Measurements from ENCODE around the gene PRKCA.

PRKCA gene

GRCh38 chr17:66400698-66401097 lies 98.3 kb downstream of the PRKCA start:
- no peak overlapping the region for H3K27ac ChIP-seq (ENCODE audit: low read depth, low read length)

DNA sequence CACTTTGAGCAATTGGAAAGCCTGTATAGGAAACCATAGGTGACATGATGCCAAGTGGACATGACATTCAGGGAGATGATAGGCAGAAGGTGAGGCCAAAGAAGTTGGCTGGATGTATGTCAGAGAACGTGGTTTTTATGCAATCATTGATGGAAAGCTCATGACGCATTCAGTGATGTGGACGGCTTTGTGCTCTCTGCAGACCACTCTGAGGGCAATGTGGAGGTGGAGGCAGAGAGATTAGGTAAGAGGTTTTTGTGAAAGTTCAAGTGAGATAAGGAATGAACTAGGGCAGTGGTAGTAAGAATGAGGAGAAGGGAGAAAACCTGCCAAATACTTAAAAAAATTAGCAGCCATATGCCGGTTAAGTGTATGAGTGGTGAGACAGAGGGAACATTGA lies 99.0 kb downstream of the PRKCA start:
- Histone ChIP-seq H3K79me2 (ENCODE audit: control insufficient read depth, insufficient read depth, low read length, unreplicated experiment) (peaks cover 83% of the 10 kb centered on the region), H3K4me3 (ENCODE audit: low read depth, low read length) (no peak overlapping the region), H3K4me1 (ENCODE audit: control insufficient read depth, insufficient read depth, low read length, unreplicated experiment) (peaks cover 26% of the 10 kb centered on the region), H3K27me3 (ENCODE audit: insufficient read depth, low read length) (no peaks in the 10 kb centered on the region), H2AFZ (ENCODE audit: low read length, unreplicated experiment) (no peak overlapping the region), H3K36me3 (ENCODE audit: insufficient read depth, low read length) (0 out of 2 replicates have a peak, but pooled peaks cover 3% of the 10 kb centered on the region), H3K27ac (ENCODE audit: low read depth, low read length) (no peak overlapping the region)

More at GRCh38 chr17:66400698-66401097, 98.3 kb downstream of the PRKCA start:
- Histone ChIP-seq H3K4me1 (ENCODE audit: control insufficient read depth, insufficient read depth, low read length, unreplicated experiment) (peaks cover 22% of the 10 kb centered on the region), H3K79me2 (ENCODE audit: control insufficient read depth, insufficient read depth, low read length, unreplicated experiment) (peaks cover 81% of the 10 kb centered on the region), H3K36me3 (ENCODE audit: insufficient read depth, low read length) (0 out of 2 replicates have a peak, but pooled peaks cover 3% of the 10 kb centered on the region), H3K27me3 (ENCODE audit: insufficient read depth, low read length) (no peaks in the 10 kb centered on the region), H2AFZ (ENCODE audit: low read length, unreplicated experiment) (no peak overlapping the region), H3K4me3 (ENCODE audit: low read depth, low read length) (no peak overlapping the region)

DNA sequence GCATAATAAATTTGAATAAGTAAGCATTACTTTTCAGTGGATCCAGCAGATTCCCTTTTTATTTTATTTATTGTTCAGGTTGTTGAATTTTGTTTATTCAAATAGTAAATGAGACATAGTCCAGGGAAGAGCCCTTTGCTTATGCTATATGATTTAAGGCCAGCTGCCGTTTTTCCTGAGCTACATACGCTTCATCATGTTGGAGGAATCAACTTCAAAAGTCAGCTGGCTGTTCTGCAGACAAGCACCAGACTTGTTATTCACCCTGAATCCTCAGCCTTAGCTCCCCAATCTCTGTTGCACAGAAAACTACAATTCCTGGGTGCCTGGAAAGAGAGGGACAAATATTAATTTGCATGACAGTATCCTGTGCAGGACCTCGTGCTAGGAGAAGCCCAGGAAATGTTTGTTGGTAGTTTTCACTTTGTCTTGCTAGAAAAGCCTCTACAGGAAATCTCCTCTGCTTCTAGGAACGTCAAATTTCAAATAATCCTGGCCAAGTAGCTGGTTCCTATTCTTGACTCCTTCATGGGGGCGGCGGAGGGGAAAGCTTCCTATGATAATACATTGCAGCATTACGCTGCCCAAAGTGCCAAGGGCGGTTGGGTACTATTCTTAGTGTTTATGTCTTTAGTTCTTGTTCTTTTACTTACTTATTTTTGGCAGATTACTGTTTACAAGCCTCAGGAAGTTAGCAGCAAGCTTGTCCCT lies 101.6 kb downstream of the PRKCA start:
- no peak overlapping the region for H2AFZ ChIP-seq (ENCODE audit: low read length, unreplicated experiment)
- no peaks in the 10 kb centered on the region for H3K27me3 ChIP-seq (ENCODE audit: insufficient read depth, low read length)
- peaks cover 20% of the 10 kb centered on the region for H3K4me1 ChIP-seq (ENCODE audit: control insufficient read depth, insufficient read depth, low read length, unreplicated experiment)
- H3K27ac ChIP-seq (ENCODE audit: low read depth, low read length): no peak overlapping the region
- H3K79me2 ChIP-seq (ENCODE audit: control insufficient read depth, insufficient read depth, low read length, unreplicated experiment): peaks cover 93% of the 10 kb centered on the region
- no peak overlapping the region for H3K4me3 ChIP-seq (ENCODE audit: low read depth, low read length)
- 0 out of 2 replicates have a peak, but pooled peaks cover 3% of the 10 kb centered on the region for H3K36me3 ChIP-seq (ENCODE audit: insufficient read depth, low read length)

DNA sequence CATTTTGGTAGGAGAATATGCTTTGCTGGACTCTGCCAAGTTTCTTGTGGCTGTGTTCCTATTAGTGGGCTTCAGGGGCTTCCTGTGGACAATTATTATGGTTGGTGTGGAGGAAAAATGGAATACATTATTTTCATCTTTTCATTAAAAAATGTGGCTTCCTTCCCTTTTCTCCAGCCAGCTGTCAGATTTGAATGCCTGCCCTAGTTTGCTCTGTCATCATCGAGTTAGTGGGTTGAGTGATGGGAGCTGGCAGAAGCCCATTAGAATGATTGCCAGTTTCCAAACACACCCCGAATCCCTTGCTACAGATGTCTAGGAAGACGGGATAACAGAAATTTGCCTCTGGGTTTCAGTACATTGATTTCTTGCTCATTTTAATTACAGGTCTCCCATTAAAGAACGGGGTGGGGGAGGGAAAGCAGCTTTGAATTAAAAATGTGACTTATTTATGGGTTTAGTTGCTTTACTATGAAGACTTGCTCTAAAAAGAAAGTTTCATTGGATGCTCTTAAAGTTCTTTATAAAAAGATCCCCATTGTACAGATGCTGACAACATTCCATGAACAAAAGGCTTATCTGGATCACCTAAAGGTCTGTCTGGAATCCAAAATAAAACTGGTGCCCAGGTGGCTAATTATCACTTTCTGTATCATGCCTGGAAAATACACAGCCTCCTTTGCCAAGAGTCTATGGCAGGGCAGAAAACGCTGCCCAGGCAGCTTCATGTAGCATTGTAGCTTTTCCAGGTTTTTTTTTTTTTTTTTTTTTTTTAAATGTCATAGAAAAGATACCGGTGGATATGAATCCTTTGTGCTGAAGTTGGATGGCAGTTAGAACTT lies 103.6 kb downstream of the PRKCA start:
- Histone ChIP-seq H3K79me2 (ENCODE audit: control insufficient read depth, insufficient read depth, low read length, unreplicated experiment) (peaks cover 79% of the 10 kb centered on the region), H2AFZ (ENCODE audit: low read length, unreplicated experiment) (no peak overlapping the region), H3K27ac (ENCODE audit: low read depth, low read length) (no peak overlapping the region), H3K4me1 (ENCODE audit: control insufficient read depth, insufficient read depth, low read length, unreplicated experiment) (peaks cover 20% of the 10 kb centered on the region), H3K27me3 (ENCODE audit: insufficient read depth, low read length) (no peaks in the 10 kb centered on the region), H3K36me3 (ENCODE audit: insufficient read depth, low read length) (no peaks in the 10 kb centered on the region), H3K4me3 (ENCODE audit: low read depth, low read length) (no peak overlapping the region)

DNA sequence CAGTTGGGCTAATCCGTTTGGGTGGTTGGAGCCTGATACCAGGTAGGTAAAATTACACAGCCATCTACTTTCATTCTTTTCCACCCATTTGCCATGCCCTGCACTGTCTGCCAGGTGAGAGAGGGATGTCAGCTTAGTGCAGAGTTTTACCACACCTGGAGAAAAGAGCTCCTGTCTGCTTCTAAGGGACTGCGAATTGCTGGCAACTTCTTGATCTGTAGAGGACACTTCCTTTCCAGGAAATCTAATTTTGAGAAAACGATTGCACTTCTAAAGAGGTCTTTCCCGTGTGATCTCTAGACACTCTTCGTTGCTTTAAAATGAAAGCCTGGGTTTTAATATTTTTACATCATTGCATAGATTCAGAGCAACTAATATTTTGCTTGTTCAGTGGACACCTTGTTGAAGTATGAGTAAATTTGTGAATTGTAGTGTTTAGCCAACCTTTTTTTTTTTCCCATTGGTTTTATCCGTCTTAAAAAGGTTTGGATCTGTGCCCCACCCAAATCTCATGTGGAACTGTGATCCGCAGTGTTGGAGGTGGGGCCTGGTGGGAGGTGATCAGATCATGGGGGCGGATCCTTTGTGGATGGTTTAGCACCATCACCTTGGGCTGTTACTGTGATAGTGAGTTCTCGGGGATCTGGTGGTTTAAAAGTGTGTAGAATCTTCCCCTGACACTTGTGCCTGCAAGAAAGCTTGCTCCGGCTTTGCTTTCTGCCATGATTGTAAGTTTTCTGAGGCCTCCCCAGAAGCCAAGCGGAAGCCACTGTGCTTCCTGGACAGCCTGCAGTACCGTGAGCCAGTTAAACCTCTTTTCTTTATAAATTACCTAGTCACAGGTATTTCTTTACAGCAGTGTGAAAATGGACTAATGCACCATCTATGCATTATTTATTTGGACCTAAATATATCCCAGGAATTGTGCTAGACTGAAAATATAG lies 104.6 kb downstream of the PRKCA start:
- no peaks in the 10 kb centered on the region for H3K27me3 ChIP-seq (ENCODE audit: insufficient read depth, low read length)
- H3K4me1 ChIP-seq (ENCODE audit: control insufficient read depth, insufficient read depth, low read length, unreplicated experiment): peaks cover 20% of the 10 kb centered on the region
- H3K4me3 ChIP-seq (ENCODE audit: low read depth, low read length): no peak overlapping the region
- H3K79me2 ChIP-seq (ENCODE audit: control insufficient read depth, insufficient read depth, low read length, unreplicated experiment): peaks cover 76% of the 10 kb centered on the region
- H2AFZ ChIP-seq (ENCODE audit: low read length, unreplicated experiment): no peak overlapping the region
- H3K36me3 ChIP-seq (ENCODE audit: insufficient read depth, low read length): no peaks in the 10 kb centered on the region
- no peak overlapping the region for H3K27ac ChIP-seq (ENCODE audit: low read depth, low read length)

DNA sequence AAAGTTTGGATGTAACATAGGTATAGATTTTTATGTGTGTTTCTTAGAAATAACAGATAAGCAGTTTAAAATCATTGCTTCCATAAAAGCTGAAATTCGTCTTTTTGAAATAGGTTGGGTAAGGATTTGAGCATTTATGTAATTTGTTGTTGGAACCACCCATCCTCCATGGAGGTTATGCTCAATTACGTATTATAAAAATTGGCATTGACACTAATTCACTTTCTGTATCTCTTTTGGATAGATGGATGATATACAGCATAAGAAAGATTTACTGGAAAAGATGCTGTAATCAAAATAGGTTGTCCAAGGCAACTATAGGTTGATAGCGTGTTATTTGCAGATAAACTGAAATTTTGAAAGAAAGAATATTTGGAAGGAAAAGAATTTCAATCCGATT lies 105.5 kb downstream of the PRKCA start:
- Histone ChIP-seq H3K4me3 (ENCODE audit: low read depth, low read length) (no peak overlapping the region), H2AFZ (ENCODE audit: low read length, unreplicated experiment) (no peak overlapping the region), H3K79me2 (ENCODE audit: control insufficient read depth, insufficient read depth, low read length, unreplicated experiment) (peaks cover 74% of the 10 kb centered on the region), H3K4me1 (ENCODE audit: control insufficient read depth, insufficient read depth, low read length, unreplicated experiment) (peaks cover 15% of the 10 kb centered on the region), H3K27me3 (ENCODE audit: insufficient read depth, low read length) (no peaks in the 10 kb centered on the region), H3K36me3 (ENCODE audit: insufficient read depth, low read length) (no peaks in the 10 kb centered on the region), H3K27ac (ENCODE audit: low read depth, low read length) (no peak overlapping the region)

DNA sequence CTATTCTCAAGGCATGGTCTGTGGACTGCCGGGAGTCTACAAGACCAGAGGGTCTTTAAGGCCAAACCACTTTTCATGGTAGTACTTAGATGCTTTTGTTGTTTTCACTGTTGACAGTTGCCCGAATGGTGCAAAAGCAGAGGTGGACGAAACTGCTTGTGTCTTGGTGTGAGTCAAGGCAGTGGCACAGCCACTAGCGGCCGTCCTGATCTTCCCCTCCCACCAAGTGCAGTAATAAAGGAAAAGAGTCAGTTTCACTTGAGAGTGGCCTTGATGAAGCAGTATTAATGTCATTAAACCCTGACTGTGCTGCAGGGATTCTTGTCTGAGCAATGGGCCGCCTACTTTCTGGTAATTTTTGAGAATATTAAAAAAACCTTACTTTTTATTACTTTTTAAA lies 109.1 kb downstream of the PRKCA start:
- Histone ChIP-seq H2AFZ (ENCODE audit: low read length, unreplicated experiment) (no peak overlapping the region), H3K79me2 (ENCODE audit: control insufficient read depth, insufficient read depth, low read length, unreplicated experiment) (peaks cover 73% of the 10 kb centered on the region), H3K36me3 (ENCODE audit: insufficient read depth, low read length) (no peaks in the 10 kb centered on the region), H3K27me3 (ENCODE audit: insufficient read depth, low read length) (no peaks in the 10 kb centered on the region), H3K4me1 (ENCODE audit: control insufficient read depth, insufficient read depth, low read length, unreplicated experiment) (no peaks in the 10 kb centered on the region), H3K4me3 (ENCODE audit: low read depth, low read length) (no peak overlapping the region), H3K27ac (ENCODE audit: low read depth, low read length) (no peak overlapping the region)

- Histone ChIP-seq H3K27me3 (ENCODE audit: insufficient read depth, low read length) (no peaks in the 10 kb centered on the region), H3K27ac (ENCODE audit: low read depth, low read length) (no peak overlapping the region), H3K79me2 (ENCODE audit: control insufficient read depth, insufficient read depth, low read length, unreplicated experiment) (peaks cover 68% of the 10 kb centered on the region), H2AFZ (ENCODE audit: low read length, unreplicated experiment) (no peak overlapping the region), H3K36me3 (ENCODE audit: insufficient read depth, low read length) (no peaks in the 10 kb centered on the region), H3K4me1 (ENCODE audit: control insufficient read depth, insufficient read depth, low read length, unreplicated experiment) (no peaks in the 10 kb centered on the region), H3K4me3 (ENCODE audit: low read depth, low read length) (no peak overlapping the region)
These were observed 110.6 kb downstream of the PRKCA start for GRCh38 chr17:66412857-66413558.

GRCh38 chr17:66413559-66414520 lies 111.4 kb downstream of the PRKCA start:
- no peaks in the 10 kb centered on the region for H3K4me1 ChIP-seq (ENCODE audit: control insufficient read depth, insufficient read depth, low read length, unreplicated experiment)
- H3K79me2 ChIP-seq (ENCODE audit: control insufficient read depth, insufficient read depth, low read length, unreplicated experiment): peaks cover 65% of the 10 kb centered on the region
- no peak overlapping the region for H2AFZ ChIP-seq (ENCODE audit: low read length, unreplicated experiment)
- H3K27me3 ChIP-seq (ENCODE audit: insufficient read depth, low read length): no peaks in the 10 kb centered on the region
- no peaks in the 10 kb centered on the region for H3K36me3 ChIP-seq (ENCODE audit: insufficient read depth, low read length)
- H3K27ac ChIP-seq (ENCODE audit: low read depth, low read length): no peak overlapping the region
- no peak overlapping the region for H3K4me3 ChIP-seq (ENCODE audit: low read depth, low read length)

Measured in ACC112 (cell line).